ENCODE results near the gene SETD7. TPM values are rescaled to one million over a fixed set of nuclear protein-coding genes. Genes with fewer than 3 reads are reported as not detected.

The SETD7 gene
- total RNA-seq, 1 experiment from 2014 or later: 41.6 TPM

GRCh38 chr4:139585473-139585872, 29.5 kb upstream of the SETD7 start:
- Histone ChIP-seq H3K4me2 (ENCODE audit: low read length) (no peak overlapping the region), H3K9ac (ENCODE audit: low read length) (no peak overlapping the region), H3K9me2 (ENCODE audit: insufficient read depth) (no peaks in the 10 kb centered on the region), H3K4me1 (ENCODE audit: control insufficient read depth in 1 of 2, insufficient read depth in 2 of 2, low read length in 2 of 2) (no peaks in the 10 kb centered on the region), H4K20me1 (ENCODE audit: insufficient read depth) (no peaks in the 10 kb centered on the region), H3K27me3 (ENCODE audit: insufficient read depth, low read length) (no peaks in the 10 kb centered on the region), H3K79me2 (ENCODE audit: insufficient read depth, low read length) (no peaks in the 10 kb centered on the region), H3K4me3 (replicated peaks in 1 of 2; ENCODE audit: low read depth in 1 of 2, low read length in 2 of 2) (no peak overlapping the region), H3K9me3 (ENCODE audit: control insufficient read depth in 1 of 2, insufficient read depth in 1 of 2, low read depth in 1 of 2, low read length in 2 of 2) (no peaks in the 10 kb centered on the region), H2AFZ (ENCODE audit: low read depth, low read length, poor library complexity, severe bottlenecking) (no peak overlapping the region), H3K36me3 (ENCODE audit: control insufficient read depth in 1 of 2, insufficient read depth in 2 of 2, low read length in 2 of 2) (no peaks in the 10 kb centered on the region), H3K27ac (ENCODE audit: low read depth, low read length) (no peak overlapping the region)
- TF ChIP-seq SRF (IDR thresholded peaks at IDR 0.05; ENCODE audit: low read depth): no peak
- no peak for TF ChIP-seq EZH2 (IDR thresholded peaks at IDR 0.05)
- TF ChIP-seq CEBPB (IDR thresholded peaks at IDR 0.05; ENCODE audit: low read depth): no peak
- no TSS peak for BruUV-seq (replicated peaks)
- ChIA-PET POLR2A (no interaction called here), RAD21 (ENCODE audit: low non-redundant PET in 1 of 2, low total read pairs in 2 of 2, uncharacterized antibody in 2 of 2, unreplicated experiment in 2 of 2) (no interaction called here), CTCF (no interaction called here)
- ATAC-seq (no peak), DNase-seq (ENCODE audit: low read depth, low spot score) (no peak)
- intact Hi-C loops (cut with micrococcal nuclease): no loop called here

DNA sequence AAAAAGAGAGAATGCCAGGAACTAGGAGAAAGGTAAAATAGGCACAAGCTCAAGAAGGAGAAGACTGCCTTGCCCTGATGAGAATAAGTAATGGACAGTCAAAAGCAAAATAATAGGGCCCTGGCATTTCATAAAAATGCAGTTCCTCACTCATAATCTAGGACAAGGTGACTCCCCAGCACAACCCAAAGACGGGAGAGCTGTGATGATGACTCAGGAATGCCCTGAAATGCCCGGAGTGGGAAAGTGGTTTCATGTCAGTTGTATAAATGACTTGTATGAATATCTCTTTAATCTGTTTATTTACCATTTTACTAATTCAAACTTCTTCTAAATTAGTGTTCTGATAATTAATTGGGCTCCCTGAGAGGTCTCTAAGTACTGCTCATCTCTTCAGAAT, 28.8 kb upstream of the SETD7 start:
- CTCF ChIA-PET: no interaction called here
- no peaks in the 10 kb centered on the region for H3K4me1 ChIP-seq (ENCODE audit: control insufficient read depth in 1 of 2, insufficient read depth in 2 of 2, low read length in 2 of 2)
- no peaks in the 10 kb centered on the region for H4K20me1 ChIP-seq (ENCODE audit: insufficient read depth)
- no peak overlapping the region for H3K4me2 ChIP-seq (ENCODE audit: low read length)
- intact Hi-C loops (cut with micrococcal nuclease): no loop called here
- no peaks in the 10 kb centered on the region for H3K27me3 ChIP-seq (ENCODE audit: insufficient read depth, low read length)
- RAD21 ChIA-PET (ENCODE audit: low non-redundant PET in 1 of 2, low total read pairs in 2 of 2, uncharacterized antibody in 2 of 2, unreplicated experiment in 2 of 2): no interaction called here
- no peaks in the 10 kb centered on the region for H3K36me3 ChIP-seq (ENCODE audit: control insufficient read depth in 1 of 2, insufficient read depth in 2 of 2, low read length in 2 of 2)
- no peaks in the 10 kb centered on the region for H3K79me2 ChIP-seq (ENCODE audit: insufficient read depth, low read length)
- ATAC-seq (no peak), DNase-seq (ENCODE audit: low read depth, low spot score) (no peak)
- no TSS peak for BruUV-seq (replicated peaks)
- H2AFZ ChIP-seq (ENCODE audit: low read depth, low read length, poor library complexity, severe bottlenecking): no peak overlapping the region
- H3K9ac ChIP-seq (ENCODE audit: low read length): no peak overlapping the region
- H3K4me3 ChIP-seq (replicated peaks in 1 of 2; ENCODE audit: low read depth in 1 of 2, low read length in 2 of 2): no peak overlapping the region
- POLR2A ChIA-PET: no interaction called here
- H3K27ac ChIP-seq (ENCODE audit: low read depth, low read length): no peak overlapping the region
- no peaks in the 10 kb centered on the region for H3K9me3 ChIP-seq (ENCODE audit: control insufficient read depth in 1 of 2, insufficient read depth in 1 of 2, low read depth in 1 of 2, low read length in 2 of 2)
- no peaks in the 10 kb centered on the region for H3K9me2 ChIP-seq (ENCODE audit: insufficient read depth)
- no peak for TF ChIP-seq FOSL1 (IDR thresholded peaks at IDR 0.05; ENCODE audit: low read depth)
- no peak for TF ChIP-seq CEBPB (IDR thresholded peaks at IDR 0.05; ENCODE audit: low read depth)
- no peak for TF ChIP-seq SP1 (IDR thresholded peaks at IDR 0.05; ENCODE audit: low read depth)
- no peak for TF ChIP-seq CTCF (IDR thresholded peaks at IDR 0.05 in 2 of 3, conservative IDR thresholded peaks at IDR 0.05 in 1 of 3; ENCODE audit: borderline replicate concordance in 1 of 3, insufficient read depth in 1 of 3, low read depth in 2 of 3, low read length in 2 of 3)
- TF ChIP-seq JUND (IDR thresholded peaks at IDR 0.05): no peak
- TF ChIP-seq POLR2A (IDR thresholded peaks at IDR 0.05; ENCODE audit: borderline replicate concordance, extremely low read depth, insufficient read depth, insufficient read length): no peak
- no peak for TF ChIP-seq ATF3 (IDR thresholded peaks at IDR 0.05)
- no peak for TF ChIP-seq ELF1 (IDR thresholded peaks at IDR 0.05; ENCODE audit: borderline replicate concordance, low read depth)
- no peak for TF ChIP-seq ZBTB33 (IDR thresholded peaks at IDR 0.05; ENCODE audit: extremely low read depth, insufficient replicate concordance, low read length)
- no peak for TF ChIP-seq REST (IDR thresholded peaks at IDR 0.05; ENCODE audit: low read depth)
- TF ChIP-seq, protein P1, sequence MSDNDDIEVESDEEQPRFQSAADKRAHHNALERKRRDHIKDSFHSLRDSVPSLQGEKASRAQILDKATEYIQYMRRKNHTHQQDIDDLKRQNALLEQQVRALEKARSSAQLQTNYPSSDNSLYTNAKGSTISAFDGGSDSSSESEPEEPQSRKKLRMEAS (IDR thresholded peaks at IDR 0.05): no peak
- TF ChIP-seq ZNF274 (IDR thresholded peaks at IDR 0.05; ENCODE audit: low read depth, low read length): no peak
- no peak for TF ChIP-seq EZH2 (IDR thresholded peaks at IDR 0.05)

Data from HCT116 (cell line).